Cardiac muscle cell (in vitro differentiated cells and primary cell): ENCODE data around the gene KIF9. TPM values are rescaled to one million over a fixed set of nuclear protein-coding genes. Genes with fewer than 3 reads are reported as not detected.
A peak's percentile ranks its signal among the peaks of the same experiment; 100 is the strongest.

ENCODE experiments used
- DNase-seq, 2 donors: peaks; one replicate each; pipeline versions ENCODE4 v3.0.0 to v3.0.0-alpha.2; 2010 to 2017; ENCODE audit warnings: low read depth in 1 of 2, low spot score in 1 of 2
- H3K27ac ChIP-seq: fragments of 200-600 bp; sonication (generic); 2 replicates; pipeline ENCODE4 v1.5.1; 2016
- H3K27me3 ChIP-seq: fragments of 200-600 bp; sonication (generic); 2 replicates; pipeline ENCODE4 v1.6.0; 2016; ENCODE audit warnings: control low read depth
- H3K36me3 ChIP-seq: fragments of 200-600 bp; sonication (generic); 2 replicates; pipeline ENCODE4 v1.5.1; 2016; ENCODE audit warnings: control low read depth
- H3K4me1 ChIP-seq: fragments of 200-600 bp; sonication (generic); 2 replicates; pipeline ENCODE4 v1.8.1; 2017; ENCODE audit warnings: low read depth, mild to moderate bottlenecking, mixed run types
- H3K4me3 ChIP-seq: fragments of 200-600 bp; sonication (generic); 2 replicates; pipeline ENCODE4 v1.5.1; 2016; ENCODE audit warnings: mild to moderate bottlenecking
- H3K9me3 ChIP-seq: fragments of 200-600 bp; sonication (generic); 2 replicates; pipeline ENCODE4 v1.5.1; 2017; ENCODE audit warnings: low read depth, mild to moderate bottlenecking, control low read depth
- polyA plus RNA-seq: library from polyadenylated mRNA; unstranded; fragments of >200 nt; fragmentation: Nextera tagmentation; extraction: Ambion mirVana; gene quantifications from 2 replicates; pipeline ENCODE4 v1.2.1, GENCODE V29; 2016
- total RNA-seq: library from RNA; depleted of rRNA; stranded (reverse); fragments of >200 nt; gene quantifications from 2 replicates; pipeline ENCODE4 v1.2.3, GENCODE V29; 2016
- TF ChIP-seq, protein P1 (sequence below): IDR thresholded peaks from 2 replicates; pipeline ENCODE4 v1.5.1; 2012; ENCODE audit warnings: low read depth, mild to moderate bottlenecking, low read length

The KIF9 gene
- total and polyA plus RNA-seq, 2 experiments from 2014 or later: 10.8 to 13.2 TPM

DNA sequence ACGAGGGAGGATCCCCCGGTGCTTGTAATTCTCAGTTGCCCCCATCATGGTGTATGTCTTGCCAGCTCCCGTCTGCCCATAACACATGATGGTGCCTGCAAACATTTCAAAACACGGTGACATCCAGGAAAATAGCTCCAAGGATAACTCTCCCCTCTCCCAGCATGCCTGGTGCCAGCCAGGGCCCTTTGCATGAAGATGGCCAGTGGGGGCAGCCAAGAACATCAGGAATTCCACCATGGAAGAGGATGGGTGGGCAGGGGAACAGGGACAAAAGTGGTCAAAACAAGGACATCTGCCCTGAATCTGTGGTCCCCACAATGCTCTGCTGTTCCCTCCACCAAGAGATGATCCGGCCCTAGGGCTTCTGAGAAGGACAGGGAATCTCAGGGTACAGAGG lies 9.0 kb downstream of the KIF9 start:
- H3K4me1 ChIP-seq: no peaks in the 10 kb centered on the region
- no peaks in the 10 kb centered on the region for H3K9me3 ChIP-seq
- H3K36me3 ChIP-seq: no peaks in the 10 kb centered on the region
- H3K27ac ChIP-seq: no peak overlapping the region
- no peak for DNase-seq
- TF ChIP-seq, protein P1, sequence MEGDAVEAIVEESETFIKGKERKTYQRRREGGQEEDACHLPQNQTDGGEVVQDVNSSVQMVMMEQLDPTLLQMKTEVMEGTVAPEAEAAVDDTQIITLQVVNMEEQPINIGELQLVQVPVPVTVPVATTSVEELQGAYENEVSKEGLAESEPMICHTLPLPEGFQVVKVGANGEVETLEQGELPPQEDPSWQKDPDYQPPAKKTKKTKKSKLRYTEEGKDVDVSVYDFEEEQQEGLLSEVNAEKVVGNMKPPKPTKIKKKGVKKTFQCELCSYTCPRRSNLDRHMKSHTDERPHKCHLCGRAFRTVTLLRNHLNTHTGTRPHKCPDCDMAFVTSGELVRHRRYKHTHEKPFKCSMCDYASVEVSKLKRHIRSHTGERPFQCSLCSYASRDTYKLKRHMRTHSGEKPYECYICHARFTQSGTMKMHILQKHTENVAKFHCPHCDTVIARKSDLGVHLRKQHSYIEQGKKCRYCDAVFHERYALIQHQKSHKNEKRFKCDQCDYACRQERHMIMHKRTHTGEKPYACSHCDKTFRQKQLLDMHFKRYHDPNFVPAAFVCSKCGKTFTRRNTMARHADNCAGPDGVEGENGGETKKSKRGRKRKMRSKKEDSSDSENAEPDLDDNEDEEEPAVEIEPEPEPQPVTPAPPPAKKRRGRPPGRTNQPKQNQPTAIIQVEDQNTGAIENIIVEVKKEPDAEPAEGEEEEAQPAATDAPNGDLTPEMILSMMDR: no peak
- H3K4me3 ChIP-seq: no peak overlapping the region
- H3K27me3 ChIP-seq: no peaks in the 10 kb centered on the region

DNA sequence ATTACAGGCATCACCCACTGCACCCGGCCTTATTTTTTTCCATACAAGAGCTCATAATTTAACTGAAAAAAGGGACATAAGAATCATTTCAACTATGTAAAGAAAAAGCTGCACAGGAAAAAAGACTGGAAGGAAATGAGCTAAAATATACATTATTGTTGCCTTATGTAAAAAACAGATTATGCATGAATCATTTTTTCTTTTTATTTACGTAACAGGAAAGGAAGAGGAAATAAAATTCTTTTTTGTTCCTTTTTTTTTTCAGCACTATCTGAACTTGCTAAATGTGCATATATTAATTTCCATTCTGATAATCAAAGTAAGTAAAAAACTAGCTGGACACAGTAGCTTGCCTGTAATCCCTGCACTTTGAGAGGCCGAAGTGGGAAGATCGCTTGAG lies 12.1 kb downstream of the KIF9 start:
- no peaks in the 10 kb centered on the region for H3K27me3 ChIP-seq
- no peak overlapping the region for H3K27ac ChIP-seq
- no peaks in the 10 kb centered on the region for H3K9me3 ChIP-seq
- H3K36me3 ChIP-seq: no peaks in the 10 kb centered on the region
- no peaks in the 10 kb centered on the region for H3K4me1 ChIP-seq
- TF ChIP-seq, protein P1: no peak
- no peak overlapping the region for H3K4me3 ChIP-seq
- no peak for DNase-seq

DNA sequence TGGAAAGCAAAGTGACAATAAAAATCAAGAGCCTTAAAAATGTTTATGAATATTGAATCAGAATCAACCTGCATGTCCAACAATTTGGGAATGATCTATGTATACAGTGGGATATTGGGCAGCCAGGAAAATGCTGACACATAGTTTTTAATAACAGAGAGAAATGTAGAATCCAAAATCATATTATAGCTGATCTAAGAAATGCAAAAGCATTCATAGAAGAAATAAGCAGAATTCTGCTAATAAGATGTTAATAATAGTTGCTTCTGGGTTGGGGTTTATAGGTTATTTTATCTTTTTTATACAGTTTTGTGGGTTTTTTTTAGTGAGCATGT lies 15.1 kb downstream of the KIF9 start:
- Histone ChIP-seq H3K27ac (no peak overlapping the region), H3K9me3 (no peaks in the 10 kb centered on the region), H3K27me3 (no peaks in the 10 kb centered on the region), H3K36me3 (no peaks in the 10 kb centered on the region), H3K4me1 (no peaks in the 10 kb centered on the region), H3K4me3 (no peak overlapping the region)
- no peak for DNase-seq
- TF ChIP-seq, protein P1: no peak

DNA sequence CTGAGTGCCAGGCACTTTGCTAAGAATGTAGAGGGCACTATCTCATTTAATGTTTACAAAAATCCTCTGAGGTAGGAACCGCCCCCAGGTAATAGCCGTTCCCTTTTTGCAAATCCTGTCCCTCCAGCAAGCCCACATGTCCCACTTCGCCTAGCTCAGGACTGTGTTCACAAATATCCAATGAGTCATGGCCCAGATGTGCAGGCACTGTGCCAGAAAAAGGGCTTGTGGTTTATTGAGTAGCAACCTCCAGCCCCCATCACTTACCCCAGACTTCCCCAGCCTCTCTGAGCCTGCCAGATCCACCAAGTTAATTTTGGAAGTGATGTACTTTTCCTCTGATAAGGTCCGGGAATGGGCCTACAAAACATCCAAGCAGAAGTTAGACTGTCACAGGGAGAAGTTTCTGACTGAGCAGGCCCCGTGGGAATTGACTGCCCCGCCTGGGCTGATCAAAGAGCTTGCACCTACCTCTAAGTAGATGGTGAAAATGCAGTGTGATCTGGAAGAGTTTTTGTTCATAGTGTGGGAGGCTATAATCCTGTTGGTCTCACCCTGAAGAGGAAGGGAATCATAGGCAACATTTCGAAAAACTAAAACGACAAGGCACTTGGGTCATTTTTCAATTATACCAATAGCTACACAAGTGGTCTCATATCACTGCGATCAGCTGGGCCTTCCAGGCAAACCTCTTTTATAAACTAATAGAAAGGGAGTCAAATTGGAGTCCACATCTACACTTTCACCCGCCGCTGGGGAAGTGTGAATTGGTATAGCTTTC lies 15.7 kb downstream of the KIF9 start:
- TF ChIP-seq, protein P1: no peak
- Histone ChIP-seq H3K9me3 (no peaks in the 10 kb centered on the region), H3K36me3 (no peaks in the 10 kb centered on the region), H3K4me3 (no peak overlapping the region), H3K27ac (no peak overlapping the region), H3K4me1 (no peaks in the 10 kb centered on the region), H3K27me3 (no peaks in the 10 kb centered on the region)
- peak; percentile 26 to 97 for DNase-seq

DNA sequence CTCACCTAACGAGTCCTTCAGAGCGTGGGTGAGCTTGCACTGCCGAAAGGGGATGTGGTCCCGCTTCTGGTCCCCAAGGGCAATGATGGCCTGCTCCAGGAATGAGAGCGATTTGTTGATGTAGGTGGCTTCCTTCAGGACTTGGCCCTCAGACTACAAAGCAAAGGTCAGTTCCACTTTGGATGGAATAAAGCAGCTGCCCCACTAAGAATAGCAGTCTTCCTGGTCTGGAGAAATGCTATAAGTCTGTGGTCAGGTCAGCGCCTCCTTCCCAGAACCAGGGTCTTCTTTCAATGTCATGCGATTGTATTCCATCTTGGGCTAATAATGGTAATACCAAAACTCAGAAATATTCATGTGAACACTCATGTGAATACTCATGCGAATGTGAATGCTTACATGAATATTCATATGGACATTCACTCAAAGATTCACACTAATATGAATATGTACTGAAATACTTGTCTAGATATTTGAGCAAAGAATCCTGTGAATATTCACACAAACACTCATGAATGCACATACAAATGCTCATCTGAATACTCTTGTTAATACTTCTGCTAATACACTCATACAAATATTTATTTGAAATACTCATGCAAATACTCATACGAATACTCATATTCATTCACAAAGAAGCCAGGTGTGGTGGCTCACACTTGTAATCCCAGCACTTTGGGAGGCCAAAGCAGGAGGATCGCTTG lies 16.7 kb downstream of the KIF9 start:
- DNase-seq: no peak
- no peaks in the 10 kb centered on the region for H3K36me3 ChIP-seq
- H3K4me3 ChIP-seq: no peak overlapping the region
- H3K4me1 ChIP-seq: no peaks in the 10 kb centered on the region
- H3K27me3 ChIP-seq: no peaks in the 10 kb centered on the region
- TF ChIP-seq, protein P1: no peak
- H3K9me3 ChIP-seq: no peaks in the 10 kb centered on the region
- H3K27ac ChIP-seq: no peak overlapping the region
